Cerebellar cortex (tissue), 1 donor: Measurements from ENCODE around the gene RAET1L.
"Not testable (repeated sequence)": the region's sequence is repeated elsewhere in the genome, so short reads cannot be mapped to it uniquely, and the experiment has no call there.

ENCODE experiments used
- DNase-seq: peaks from one replicate; pipeline ENCODE4 v3.0.0-alpha.2; 2015; ENCODE audit warnings: low spot score

Gene RAET1L, protein sequence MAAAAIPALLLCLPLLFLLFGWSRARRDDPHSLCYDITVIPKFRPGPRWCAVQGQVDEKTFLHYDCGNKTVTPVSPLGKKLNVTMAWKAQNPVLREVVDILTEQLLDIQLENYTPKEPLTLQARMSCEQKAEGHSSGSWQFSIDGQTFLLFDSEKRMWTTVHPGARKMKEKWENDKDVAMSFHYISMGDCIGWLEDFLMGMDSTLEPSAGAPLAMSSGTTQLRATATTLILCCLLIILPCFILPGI

GRCh38 chr6:150025201-150025917, at the start of gene RAET1L:
Gene RAET1L, minus strand, starts transcription at chr6:150025532. Its CDS starts 61 bp downstream, at chr6:150025471.
- no peak for DNase-seq

DNA sequence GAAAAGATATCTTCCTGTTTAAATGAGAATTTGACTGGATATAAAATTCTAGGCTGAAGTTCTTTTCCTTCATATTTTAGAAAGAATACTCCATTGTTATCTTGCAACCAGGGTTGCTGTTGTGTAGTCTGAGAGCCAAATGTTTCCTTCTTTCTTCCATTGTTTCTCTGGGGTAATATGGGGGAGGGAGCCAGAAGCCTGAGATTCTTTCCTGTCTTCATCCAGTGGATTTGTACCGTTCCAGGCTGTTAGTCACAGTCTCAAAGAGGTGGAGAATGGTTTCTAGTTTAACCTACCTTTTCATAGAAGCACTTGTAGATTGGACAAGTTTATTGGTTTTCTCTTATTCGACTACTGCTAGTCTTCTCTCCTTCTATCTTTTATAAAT, 49.7 kb upstream of the RAET1L start:
- DNase-seq = no peak

DNA sequence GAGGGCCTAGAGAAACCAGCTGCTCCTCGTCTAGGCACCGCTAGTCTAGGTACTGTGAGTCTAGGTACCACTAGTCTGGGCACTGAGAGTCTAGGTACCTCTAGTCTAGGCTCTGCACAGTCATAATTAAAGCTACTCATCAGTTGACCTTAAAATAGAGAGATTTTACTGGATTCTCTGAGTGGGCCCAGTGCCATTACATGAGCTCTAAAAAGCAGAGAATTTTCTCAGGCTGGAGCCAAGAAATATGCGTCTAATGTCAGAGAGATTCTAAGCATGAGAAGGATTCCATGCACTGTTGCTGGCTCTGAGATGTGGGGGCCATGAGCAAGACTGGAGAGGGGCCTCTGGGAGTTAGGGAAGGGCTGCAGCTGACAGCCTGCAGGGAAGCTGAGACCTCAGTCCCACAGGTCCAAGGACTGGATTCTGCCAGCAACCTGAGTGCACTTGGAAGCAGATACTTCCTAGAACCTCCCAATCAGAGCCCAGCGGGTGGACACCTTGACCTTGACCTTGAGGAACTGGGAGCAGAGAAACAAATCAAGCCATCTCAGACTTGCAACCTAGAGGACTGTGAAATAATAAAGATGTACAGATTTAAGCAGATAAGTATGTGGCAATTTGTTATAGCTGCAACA, 49.2 kb upstream of the RAET1L start:
- not testable (repeated sequence) for DNase-seq

GRCh38 chr6:150072201-150072600, 46.9 kb upstream of the RAET1L start:
- DNase-seq = no peak

- no peak for DNase-seq
Measured at GRCh38 chr6:150070236-150070818, 45.0 kb upstream of the RAET1L start.

GRCh38 chr6:150069706-150070105, 44.4 kb upstream of the RAET1L start:
- DNase-seq = no peak

DNA sequence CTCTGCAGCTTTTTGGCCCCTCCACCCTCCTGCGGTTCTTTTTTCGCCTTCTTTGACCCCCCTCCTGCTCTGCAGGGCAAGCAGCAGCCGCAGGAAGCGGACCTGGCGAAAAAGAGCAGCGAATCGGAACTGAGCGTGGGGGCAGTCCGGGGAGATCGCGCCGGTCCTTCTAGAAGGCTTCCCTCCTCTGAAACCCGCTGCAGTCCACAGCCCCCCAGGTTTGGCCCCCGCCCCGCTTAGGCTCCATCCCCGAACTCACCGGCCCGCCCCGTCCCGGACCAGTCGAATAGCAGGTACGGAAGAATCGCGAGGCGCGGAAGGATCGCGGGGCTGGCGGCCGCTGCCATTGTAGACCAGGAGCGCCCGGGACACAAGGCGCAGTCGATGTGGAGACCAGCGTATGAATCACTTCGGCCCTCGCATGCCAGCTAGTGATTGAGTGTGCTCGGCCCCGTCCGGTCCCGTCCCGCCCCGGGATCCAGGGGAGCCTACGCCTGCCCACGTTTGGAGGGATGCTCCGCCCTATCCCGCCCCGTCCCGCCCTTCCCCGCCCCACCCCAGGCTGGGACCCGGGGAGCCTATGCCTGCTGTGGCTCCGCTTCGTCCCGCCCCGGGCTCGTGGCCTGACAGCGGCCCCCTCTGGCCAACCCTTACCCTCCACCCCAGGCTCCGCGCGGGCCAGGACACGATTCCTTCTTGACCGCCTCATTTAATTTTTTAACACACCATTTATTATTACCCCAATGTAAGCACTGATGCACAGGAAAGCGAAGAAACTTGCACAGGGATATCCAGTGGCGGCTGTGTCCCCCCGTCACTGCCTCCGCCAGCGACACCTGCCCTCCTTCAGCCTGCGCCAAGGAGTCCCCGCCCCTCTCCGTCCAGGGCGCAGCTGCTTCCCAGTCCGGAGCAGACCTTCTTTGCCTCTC, 43.7 kb upstream of the RAET1L start, which contains the start of gene ULBP3:
Gene ULBP3, minus strand, starts transcription at position 402 of the 929 bp plus-strand sequence. Its CDS starts 55 bp downstream, at position 347.
- DNase-seq = peak; percentile 8

- DNase-seq = no peak
Measured at GRCh38 chr6:150068151-150068550, 42.8 kb upstream of the RAET1L start.

DNA sequence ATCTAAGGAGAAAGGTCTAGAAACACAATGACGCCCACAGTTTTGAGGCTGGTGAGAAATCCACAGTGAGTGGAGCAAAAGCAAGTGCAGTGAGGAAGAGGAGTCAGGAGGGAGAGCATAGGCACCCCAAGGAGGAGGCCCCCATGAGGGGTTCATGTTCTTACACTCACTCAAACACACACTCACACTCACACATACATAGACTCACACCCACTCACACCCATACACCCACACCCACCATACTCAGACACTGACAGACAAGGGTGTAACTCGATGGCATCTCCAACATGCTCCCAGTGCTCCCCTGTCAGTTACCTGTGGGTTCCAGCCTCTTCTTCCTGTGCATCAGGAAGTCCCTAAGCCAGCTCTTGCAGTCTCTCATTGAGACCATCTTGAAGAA, 39.8 kb upstream of the RAET1L start:
- no peak for DNase-seq

DNA sequence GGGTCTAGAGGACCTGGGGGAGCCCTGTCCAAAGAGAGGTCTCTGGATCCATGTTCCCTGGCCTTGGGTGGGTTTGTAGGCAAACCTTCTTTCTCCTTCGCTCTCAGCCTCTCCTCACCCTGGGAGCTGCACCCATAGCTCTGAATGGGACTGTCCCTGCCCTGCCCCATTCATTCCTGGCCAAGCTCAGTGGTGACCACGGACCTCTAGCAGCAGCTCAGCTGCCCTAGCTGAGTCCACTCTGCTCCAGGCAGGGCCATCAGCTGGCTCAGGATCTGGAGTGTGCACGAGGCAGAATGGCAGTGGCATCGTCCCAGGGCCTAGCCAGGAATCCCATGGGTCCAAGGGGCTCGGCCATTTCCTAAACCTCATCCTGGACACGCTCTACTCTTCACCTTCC, 38.3 kb upstream of the RAET1L start:
- DNase-seq = no peak

GRCh38 chr6:150059973-150060372, 34.6 kb upstream of the RAET1L start:
- DNase-seq = not testable (repeated sequence)

GRCh38 chr6:150058986-150059385, 33.7 kb upstream of the RAET1L start:
- no peak for DNase-seq

DNA sequence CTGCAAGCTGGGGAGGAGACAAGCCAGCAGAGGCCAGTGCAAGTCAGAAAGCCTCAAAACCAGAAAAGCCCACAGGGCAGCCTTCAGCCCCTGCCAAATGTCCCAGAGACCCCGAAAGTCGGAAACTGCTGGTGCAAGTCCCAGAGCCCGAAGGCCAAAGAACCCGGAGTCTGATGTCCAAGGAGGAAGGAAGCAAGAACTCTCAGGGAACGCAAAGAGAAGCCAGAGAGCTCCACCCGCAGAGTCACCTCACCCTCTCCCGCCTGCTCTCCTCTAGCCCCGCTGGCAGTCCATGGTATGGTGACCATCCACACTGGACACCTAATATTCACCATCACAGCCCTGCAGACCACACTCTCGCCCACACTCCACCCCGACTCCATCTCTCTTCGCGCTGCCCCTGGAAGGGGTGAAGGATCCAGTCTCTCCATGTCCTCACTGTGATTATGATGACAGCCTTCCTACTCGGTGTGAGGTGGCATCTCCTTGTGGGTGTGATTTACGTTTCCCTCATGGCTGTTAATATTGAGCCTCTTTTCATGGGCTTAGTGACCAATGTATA, 33.0 kb upstream of the RAET1L start:
- DNase-seq = no peak

- DNase-seq = no peak
Measured at GRCh38 chr6:150057501-150057951, 32.2 kb upstream of the RAET1L start.

DNA sequence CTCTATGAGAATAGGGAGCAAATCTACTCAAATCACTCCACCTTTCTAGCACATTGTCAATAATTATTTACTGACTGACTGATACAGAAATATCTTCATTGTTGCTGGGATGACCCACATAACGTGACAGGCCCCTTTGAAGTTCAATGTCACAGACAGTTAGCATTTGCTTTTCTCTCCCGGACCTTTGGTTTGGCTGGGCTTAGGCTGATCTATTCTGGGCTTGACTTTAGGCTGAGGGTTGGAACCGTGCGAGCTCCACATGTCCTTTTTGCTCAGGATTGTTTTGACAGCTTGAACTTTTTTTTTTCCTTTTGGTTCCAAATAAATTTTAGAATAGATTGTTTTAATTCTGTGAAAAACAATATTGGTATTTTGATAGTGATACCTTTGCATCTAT, 31.6 kb upstream of the RAET1L start:
- DNase-seq = no peak

DNA sequence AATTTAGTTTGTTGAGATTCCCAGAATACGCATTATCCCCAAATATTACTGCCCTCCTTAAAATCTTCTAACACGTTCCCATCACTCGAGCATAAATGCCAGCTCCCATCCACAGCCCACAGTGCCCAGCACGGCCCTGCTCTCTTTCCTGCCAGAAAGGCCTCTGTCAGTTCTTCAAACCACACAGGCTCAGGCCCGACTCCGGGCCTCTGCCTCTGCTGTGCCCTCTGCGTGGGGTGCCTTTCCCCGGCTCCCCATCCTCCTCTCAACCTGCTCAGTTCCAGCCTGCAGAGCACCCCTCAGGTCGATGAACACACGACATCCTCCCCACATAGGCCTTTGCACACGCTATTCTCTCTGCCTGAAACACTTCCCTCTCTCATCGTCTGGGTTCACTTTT, 30.8 kb upstream of the RAET1L start:
- DNase-seq = no peak

GRCh38 chr6:150055131-150055530, 29.8 kb upstream of the RAET1L start:
- DNase-seq = no peak

GRCh38 chr6:150053450-150053849, 28.1 kb upstream of the RAET1L start:
- no peak for DNase-seq

DNA sequence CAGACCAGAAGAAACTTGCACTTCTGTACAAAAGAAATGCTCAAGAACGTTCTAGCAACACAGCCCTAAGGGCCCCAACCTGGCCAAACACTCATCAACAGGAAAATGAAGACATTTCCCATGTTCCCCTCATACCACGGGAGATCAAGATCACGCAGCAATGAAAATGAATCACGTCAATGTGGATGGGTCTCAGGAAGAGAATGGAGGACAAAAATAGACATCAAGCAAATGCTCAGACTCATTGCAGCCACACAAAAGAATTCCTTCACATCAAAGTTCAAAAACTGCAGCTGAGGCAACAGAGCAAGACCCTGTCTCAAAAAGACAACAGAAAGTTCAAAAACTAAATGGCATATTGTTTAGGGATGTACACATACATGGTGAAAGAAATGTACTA, 25.5 kb upstream of the RAET1L start:
- DNase-seq = no peak

GRCh38 chr6:150048099-150048498, 22.8 kb upstream of the RAET1L start:
- no peak for DNase-seq

DNA sequence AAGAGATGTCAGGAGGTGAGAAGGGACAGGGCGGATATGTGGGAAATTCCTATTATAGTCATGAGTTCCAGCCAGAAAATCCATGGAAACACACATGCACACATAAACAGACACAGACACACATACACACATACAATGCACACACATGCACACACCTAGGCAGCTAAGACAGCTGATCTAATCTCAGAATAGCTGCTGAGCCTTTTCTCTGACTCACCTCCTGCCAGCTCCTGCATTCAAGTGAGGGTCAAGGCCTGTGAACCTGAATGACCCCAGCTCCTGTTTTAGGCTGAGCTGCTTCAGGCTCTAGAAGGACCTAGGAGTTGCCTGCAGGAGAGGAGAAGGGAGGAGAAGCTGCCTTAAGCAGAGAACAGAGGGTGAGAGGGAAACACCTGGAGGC, 21.6 kb upstream of the RAET1L start:
- no peak for DNase-seq
